Stimulated activated CD8-positive, alpha-beta memory T cell treated with anti-CD3 and anti-CD28 coated beads, Interleukin-7, amount 100 ng/mL, for 4 hours (primary cell): ENCODE measurements around the gene WDR86.

Experiments used
- DNase-seq, 2 donors: peaks; one replicate each; pipeline ENCODE4 v3.0.0-alpha.2; 2020; ENCODE audit warnings: low read depth in 2 of 2

WDR86 gene

DNA sequence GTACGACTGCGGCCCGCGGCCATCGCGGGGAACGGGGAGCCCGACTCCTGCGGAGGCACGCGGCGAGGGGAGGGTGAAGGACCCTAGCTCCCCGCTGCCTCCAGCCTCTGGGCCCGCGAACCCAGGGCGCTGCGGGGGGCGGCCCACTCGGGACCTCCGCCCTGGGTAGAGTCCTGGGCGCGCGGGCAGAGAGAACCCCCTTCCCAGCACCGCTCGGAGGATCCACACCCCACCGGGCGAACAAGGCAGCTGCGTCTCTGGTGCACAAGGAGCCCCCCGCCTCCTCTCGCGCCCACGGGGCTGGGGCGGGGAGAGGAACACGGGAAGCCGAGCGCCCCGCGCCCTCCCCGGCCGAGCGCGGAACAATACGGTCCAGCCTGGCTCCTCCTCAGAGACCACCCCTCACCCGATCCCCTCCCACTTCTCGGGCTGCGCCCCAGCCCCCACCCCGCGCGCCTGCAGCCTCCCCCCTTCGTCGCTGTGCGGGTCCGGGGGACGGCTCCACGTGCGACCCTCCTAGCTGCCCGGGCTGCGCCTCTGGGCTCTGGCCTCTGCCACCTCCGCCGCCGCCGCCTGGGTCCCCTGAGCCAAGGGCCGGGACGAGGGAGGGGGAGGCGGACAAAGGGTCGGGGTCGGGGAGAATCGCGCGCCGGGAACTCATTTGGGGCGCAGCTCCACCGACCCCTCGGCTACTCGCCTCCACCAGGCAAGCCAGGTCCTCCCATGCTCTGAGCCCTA is at the start of gene WDR86:
WDR86 (minus strand) TSS at position 372 of the 738 bp plus-strand sequence. CDS start 449 bp downstream, outside the sequence.
- peak in 1 of 2 donors; percentile 23 for DNase-seq

GRCh38 chr7:151457534-151457933 is 47.7 kb upstream of the WDR86 start:
- no peak for DNase-seq

DNA sequence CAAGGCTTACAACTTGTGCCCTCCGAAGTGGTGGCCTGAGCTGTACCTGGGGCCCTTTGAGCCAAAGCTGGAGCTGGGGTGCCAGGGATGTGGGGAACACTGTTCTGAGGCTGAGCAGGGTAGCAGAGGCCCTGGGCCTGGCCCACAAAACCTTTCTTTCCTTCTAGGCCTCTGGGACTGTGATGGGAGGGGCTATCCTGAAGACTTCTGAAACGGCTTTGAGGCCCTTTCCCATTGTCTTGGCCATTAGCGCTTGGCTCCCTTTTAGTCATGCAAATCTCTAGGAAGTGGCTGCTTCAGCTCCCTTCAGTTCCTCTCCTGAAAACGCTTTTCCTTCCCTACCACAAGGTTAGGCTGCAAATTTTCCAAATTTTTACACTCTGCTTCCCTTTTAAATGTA is 46.9 kb upstream of the WDR86 start:
- DNase-seq: no peak

DNA sequence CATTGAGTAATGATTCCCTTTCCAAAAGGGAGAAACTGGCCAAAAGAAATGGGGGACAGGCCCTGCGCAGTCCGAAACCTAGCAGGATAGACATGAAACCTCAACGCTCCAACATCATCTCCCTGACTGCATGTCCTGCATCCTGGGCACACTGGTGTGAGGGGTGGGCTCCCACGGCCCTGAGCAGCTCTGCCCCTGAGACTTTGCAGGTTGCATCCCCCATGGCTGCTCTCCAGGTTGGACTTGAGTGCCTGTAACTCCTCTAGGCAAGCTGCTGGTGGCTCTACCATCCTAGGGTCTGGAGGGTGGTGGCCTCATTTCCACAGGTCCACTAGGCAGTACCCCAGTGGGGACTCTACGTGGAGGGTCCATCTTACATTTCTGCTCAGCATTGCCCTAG is 46.4 kb upstream of the WDR86 start:
- DNase-seq: no peak

DNA sequence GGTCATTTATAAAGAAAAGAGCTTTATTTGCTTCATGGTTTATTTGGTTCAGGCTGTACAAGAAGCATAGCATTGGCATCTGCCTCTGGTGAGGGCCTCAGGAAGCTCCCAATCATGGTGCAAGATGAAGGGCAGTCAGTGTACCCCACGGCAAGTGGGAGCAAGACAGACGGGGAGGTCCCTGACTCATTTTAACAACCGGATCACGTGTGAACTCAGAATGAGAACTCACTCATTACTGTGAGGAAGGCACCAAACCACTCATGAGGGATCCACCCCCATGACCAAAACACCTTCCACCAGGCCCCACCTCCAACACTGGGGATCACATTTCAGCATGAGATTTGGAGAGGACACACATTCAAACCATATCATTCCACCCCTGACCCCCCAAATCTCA is 45.9 kb upstream of the WDR86 start:
- DNase-seq: no peak

DNA sequence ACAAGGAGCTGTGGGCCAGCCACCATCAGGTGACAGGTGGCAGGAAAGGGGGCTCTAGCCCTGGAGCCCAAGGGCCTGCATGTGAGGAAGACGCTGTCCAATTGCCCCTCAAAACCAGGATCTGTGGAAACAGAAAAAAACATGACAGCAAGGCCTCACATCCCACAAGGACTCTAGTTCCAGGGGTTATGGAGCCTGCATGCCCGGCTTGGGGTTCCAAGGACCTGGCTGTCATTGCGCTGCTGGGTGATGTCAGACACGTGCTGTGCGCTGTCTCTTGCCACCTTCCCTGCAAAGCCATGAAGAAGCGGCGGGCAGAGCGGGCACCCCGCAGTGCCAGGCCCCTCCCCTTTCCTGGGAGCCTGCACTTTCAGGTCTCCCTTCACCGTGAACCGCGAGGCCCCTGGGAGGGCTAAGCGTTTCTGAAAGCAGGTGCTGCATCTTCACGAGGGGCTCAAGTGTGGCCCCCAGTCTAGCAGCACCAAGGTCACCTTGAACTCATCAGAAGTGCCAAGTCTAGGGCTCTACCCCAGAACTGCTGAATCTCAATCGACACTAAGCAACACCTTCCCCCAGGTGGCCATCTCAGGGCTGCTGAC is 45.2 kb upstream of the WDR86 start:
- DNase-seq: no peak

GRCh38 chr7:151454305-151454704 is 44.5 kb upstream of the WDR86 start:
- no peak for DNase-seq

GRCh38 chr7:151453326-151453791 is 43.5 kb upstream of the WDR86 start:
- DNase-seq: no peak

DNA sequence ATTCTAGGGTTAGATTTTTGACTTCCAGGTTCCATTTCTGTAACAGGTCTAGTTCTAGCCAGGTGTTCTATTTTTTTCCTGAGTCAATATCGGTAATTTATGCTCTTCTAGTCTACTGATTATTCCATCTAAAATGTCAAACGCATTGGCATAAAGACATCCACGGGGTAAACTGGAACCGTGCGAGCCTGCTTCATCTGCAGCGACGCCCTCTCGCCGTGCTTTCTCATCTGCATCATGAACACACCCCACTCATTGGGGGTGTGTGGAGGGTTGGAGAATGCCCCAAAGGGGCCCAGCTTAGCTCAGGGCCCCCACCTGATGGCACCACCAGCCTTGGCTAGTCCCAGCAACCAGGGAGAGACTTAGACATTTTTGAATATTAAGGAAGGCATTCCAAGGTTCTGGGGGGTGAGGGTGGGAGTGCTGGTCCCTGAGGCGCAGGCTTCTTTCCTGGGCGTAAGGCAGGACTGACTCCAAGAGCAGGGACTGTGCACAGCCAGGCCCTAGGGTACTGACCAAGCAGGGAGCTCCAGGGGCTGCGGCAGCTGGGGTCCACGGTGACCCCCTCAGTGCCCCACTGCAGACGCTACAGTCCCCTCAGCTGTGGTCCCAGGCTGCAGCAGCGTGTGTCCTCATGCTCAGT is 43.0 kb upstream of the WDR86 start:
- no peak for DNase-seq

DNA sequence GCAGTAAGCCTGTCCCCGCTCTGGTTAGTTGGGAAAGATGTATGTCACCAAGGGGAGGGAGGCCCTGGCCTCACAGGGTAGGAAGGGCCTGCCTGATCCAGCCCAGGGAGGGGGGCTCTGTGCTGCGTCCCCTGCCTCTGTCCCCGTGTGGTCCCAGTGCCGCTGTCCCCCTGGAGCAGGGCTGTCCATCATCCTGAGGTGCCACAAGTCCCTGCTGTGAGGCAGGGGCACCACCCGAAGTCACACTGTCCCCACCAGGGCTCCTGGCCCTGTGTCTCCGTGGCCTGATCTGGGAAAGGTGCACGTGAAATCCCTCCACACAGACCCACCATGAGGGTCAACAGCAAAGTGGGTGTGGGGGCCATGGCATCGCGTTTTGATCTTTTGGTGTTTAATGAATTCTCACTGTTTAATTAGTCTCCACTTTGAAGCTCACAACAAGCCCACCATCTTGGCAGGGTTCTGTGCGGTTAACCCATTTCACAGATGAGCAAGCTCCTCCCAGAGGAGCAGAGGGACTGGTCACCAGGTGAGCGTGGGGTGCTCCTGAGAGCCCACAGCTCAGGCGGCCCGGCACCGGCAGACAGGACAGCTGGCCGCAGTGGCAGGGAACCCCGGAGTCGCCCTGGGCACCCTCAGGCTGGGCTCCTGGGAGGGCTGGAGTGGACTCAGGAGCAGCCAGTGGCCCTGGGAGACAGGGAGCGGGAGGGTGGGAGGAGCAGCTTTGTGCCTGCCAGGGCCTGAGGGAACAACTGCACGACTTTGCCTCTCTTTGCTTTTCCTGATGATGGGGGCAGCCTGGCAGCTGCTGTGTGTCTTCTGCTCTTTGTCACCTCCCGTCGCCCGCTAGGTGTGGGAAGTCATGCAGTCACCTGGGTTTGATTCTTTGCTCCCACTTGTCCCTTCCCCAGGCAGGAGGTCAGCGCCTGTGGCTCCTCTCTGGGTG is 42.1 kb upstream of the WDR86 start:
- DNase-seq: no peak

- no peak for DNase-seq
Observed at GRCh38 chr7:151451156-151451555, 41.3 kb upstream of the WDR86 start.

GRCh38 chr7:151449990-151450389 is 40.2 kb upstream of the WDR86 start:
- DNase-seq: no peak

- DNase-seq: peak; percentile 55 to 57
Observed at GRCh38 chr7:151448261-151449252, 38.7 kb upstream of the WDR86 start.

DNA sequence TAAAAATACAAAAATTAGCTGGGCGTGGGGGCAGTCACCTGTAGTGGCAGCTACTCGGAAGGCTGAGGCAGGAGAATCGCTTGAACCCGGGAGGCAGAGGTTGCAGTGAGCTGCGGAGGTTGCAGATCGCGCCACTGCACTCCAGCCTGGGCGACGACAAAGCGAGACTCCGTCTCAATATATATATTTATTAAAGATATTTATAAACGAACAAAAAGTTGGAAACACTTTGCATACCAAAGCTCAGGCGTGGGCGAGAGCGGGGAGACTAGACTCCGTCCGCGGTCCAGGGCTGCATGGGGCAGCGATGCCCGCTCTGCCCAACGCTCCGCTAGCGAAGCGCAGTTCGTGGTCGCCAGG is 38.0 kb upstream of the WDR86 start:
- DNase-seq: no peak

- DNase-seq: no peak
Observed at GRCh38 chr7:151447312-151447711, 37.5 kb upstream of the WDR86 start.

DNA sequence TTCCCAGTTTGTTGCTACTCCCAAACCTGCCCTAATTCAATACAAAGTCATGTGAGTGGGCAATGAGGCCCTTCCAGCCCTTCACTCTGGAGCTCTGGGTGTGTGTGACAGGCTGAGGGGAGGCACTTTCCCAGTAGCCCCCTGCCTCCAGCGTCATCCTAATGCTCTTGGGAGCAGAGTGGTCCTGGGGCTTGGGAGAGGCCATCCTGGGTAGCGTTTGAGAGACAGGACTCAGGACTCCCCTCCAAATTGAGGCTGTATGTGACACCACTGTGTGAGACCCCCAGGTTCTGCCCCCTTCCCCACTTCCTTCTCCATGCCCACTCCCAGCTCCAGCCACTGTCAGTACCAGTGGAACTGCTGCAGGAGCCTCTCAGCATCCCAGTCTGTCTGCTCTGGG is 36.6 kb upstream of the WDR86 start:
- no peak for DNase-seq

DNA sequence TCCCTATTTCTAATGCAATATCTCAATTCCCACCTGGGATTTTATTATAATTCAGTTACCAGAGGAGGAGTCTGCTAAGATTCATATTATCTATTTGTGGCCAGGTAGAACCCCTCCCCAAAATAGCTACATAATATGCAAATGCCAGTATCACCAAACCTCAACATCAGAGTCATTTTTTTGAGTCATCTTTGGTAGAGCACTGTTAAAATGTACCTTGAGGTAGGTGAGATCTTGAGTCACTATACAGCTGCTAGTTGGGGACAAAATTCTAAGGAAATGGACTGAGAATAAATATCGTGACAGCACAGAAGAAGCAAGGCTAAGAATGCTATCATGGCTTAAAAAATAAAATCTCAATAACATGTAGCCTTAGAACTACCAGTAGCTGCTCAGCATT is 34.8 kb upstream of the WDR86 start:
- no peak for DNase-seq

GRCh38 chr7:151442776-151443496 is 33.1 kb upstream of the WDR86 start:
- DNase-seq: no peak

- peak in 1 of 2 donors; percentile 16 for DNase-seq
Observed at GRCh38 chr7:151440799-151441445, 31.1 kb upstream of the WDR86 start.
